Amniotic stem cell (primary cell): ENCODE data around the gene MCTP1.

ENCODE experiments used
- DNase-seq: peaks from one replicate; lab custom pipeline; 2025; lab: John Stamatoyannopoulos, UW

Gene MCTP1

DNA sequence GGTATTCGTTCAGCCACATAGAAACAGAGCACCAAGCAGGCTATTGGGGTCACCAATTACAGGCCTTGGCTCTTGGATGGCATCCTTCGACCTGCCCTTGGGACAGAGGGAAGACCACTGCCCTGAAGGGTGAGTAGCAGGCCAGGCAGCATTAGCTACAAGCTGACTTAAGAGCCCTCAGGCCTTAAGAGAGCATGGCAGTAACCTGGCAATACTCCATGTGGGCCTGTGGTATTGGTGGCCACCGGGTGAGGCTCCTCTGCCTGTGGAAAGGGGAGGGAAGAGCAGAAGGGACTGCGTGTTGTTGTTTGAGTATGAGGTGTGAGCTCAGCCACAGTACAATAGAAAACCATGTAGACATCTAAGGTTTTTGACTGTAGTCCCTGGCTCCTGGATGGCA is 170.6 kb downstream of the MCTP1 start:
- DNase-seq: no peak

DNA sequence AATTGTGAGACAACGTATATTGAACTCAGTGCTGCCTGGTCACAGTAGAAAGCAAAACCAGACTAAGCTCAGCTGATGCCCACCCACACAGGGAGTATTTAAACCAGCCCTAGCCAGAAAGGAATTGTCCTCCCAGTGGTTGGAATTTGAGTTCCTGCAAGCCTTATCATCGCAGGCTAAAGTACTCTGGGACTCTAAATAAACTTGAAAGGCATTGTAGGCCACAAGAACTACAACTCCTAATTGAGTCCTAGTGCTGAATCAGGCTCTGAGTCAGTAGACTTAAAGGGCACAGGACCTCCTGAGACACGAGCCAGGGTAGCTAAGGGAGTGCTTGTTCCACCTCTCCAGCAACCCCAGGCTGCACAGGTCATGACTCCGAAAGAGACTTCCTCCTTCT is 171.4 kb downstream of the MCTP1 start:
- peak; percentile 27 for DNase-seq

DNA sequence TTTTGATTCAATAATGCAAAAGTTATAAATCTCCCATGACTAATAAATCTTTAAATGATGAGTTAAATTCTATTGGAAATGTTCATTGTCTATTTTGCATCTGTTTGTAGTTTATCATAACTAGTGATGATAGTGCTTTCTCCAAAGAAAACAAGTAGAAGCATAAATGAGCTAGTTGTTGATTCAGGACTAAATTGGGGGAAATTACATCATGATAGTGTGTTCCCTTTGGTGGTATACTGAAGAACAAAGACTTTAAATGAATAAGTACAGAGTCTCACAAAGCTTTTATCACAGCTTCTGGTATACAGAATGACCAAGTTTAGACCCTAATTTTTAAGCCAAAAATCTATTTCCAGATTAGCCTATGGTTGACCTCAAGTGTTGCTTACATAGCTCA is 173.8 kb downstream of the MCTP1 start:
- no peak for DNase-seq

DNA sequence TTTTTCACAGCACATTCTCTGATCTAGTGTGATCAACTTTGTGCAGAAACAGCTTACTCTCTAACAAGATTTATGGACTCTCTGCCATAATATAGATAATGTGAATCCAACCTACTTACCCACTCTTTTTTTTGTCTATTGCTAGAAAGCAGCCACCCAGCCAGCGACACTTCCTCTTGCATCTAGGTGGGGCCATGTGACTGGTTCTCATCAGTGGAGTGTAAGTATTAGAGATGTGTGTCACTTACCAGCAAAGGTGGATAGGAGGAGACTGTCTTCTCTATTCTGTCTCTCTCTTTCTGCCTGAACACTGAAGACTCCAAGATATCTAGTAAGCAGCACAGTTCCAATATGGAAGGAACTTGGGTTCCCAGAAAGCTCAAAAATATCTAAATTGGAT is 174.8 kb downstream of the MCTP1 start:
- DNase-seq: no peak

DNA sequence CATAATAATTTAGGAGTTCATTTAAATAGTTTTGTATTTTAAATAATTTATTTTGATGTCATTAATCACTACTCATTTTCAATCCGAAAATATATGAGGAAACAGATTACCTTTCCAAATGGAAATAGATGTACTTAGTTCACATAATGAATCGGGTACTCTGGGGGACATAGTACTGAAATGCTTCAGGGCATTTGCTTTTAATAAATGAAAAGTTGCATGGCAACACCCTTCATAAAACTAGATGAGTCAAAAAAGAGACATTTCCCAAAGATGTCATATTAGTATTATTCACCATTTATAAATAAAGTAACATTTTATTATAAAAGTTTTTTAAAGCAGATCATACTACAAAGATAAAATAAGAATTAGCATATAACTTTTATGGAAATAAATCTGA is 177.8 kb downstream of the MCTP1 start:
- no peak for DNase-seq

DNA sequence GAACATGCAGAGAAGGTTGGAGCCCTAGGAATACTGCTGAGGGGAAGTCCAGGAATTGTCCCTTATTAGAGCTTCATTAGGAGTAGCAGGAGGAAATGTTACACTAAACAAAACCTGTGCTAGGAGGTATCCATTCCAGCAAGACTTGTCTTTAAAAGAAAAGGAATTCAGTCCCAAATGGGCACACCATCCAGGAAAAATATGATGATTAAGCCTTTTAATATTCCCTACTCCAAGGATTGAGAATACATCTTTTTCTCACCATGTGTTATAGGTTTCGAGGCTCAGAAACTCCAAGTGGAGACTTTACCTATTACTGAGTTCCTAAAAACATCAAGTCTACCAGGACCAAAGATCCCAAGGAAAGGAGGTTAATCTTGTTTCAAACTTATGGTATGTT is 179.3 kb downstream of the MCTP1 start:
- no peak for DNase-seq

DNA sequence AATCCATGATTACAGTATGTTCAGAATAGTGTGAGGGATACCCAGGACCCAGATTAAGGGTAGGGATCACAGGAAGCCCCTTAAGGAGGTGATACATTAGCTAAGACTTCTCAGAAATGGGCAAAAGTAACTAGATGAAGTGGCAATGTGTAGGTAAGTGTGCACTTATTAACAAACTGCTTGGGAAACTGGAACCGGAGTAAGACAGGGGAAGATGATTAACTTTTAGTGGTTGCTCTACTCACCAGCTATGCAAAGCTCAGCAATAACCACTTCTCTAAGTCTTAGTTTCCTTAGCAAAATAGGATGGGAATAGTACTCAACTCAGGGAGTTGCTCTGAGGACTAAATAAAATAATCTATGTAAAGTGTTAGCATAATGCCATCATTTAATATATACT is 182.2 kb downstream of the MCTP1 start:
- no peak for DNase-seq

DNA sequence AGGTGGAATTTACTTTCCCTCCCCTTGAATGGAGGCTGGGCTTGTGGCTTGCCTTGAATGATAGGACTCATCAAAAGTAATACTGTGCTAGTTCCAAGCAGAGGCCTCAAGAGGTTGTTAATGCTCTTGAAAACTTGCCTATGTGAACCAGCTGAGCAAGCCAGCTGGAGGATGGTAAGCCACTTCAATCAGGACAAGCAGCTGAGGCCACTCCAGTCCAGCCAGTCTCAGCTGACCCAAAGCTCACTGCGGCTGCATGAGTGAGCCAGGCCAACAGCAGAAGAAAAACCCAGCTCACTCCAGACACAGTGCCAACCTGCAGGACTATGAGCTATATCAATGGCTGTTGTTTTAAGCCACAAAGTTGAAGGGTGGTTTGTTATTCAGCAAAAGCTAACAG is 182.8 kb downstream of the MCTP1 start:
- DNase-seq: no peak

DNA sequence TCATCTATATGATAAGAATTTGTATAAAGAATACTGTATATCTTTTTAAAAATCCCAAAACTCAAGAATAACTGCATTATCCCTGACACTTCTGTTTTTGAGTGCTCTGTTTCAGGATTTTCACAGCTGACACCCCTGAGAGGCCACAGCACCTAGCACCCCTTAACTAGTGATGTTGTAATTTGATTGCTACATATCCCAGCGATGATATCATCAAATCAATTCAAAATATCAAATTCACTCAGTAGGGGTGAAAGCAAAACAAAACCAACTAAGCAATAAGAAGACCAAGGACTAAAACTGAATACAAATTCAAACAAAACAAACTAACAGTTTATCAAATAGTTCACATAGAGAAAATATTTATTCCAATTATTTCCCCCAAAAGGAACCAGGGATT is 184.3 kb downstream of the MCTP1 start:
- DNase-seq: no peak

DNA sequence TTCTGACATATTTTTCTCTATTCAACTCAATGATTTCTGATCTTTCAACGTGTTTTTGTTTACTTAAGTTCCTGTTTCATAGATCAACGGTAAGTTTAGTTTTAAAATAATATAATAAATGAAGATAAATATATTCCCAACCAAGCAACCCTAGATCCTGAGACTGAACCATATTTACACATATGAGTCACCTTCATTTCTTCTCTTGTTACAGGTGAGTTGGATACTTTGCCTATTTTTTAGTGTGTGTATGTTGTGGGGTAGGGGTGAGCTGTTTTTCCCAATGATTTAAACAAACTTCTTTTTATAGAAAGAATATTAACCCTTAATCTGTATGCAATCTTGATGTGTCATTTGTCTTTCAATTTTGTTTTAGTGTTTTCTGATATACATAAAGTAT is 186.9 kb downstream of the MCTP1 start:
- DNase-seq: no peak

DNA sequence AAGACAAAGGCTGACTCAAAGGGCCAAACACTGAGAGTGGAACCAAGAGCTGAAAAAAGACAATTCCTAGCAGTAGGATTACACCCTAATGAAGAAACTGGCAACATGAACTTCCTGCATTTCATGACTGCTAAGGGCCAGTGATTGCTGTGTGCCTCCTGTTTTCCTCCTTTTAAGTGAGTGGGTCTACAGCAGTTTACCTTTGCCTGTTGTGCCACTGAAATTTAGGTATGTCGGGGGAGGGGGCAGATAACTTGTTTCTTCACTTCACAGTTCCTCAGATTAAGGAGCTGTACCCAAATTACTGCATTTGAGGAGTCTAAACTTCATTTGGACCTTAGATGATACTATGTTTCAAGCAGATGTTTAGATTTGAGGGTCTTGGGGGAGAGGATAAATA is 191.7 kb downstream of the MCTP1 start:
- no peak for DNase-seq

DNA sequence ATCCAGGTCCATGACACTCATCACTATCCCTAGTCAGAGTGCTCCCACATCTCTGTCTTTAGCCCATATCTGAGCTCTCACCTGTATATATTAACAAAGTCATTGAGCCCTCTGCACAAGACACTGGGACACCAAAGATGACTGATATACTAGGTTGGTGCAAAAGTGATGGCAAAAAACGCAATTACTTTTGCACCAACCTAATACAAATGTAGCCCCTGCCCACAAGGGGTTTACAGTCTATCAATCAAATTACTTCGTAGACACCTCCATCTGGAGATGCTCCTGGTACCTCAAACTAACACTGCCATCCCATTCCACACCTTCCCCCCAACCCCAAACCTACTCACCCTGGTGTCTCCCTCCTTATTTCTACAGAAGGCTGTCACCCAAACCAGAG is 194.1 kb downstream of the MCTP1 start:
- DNase-seq: no peak

DNA sequence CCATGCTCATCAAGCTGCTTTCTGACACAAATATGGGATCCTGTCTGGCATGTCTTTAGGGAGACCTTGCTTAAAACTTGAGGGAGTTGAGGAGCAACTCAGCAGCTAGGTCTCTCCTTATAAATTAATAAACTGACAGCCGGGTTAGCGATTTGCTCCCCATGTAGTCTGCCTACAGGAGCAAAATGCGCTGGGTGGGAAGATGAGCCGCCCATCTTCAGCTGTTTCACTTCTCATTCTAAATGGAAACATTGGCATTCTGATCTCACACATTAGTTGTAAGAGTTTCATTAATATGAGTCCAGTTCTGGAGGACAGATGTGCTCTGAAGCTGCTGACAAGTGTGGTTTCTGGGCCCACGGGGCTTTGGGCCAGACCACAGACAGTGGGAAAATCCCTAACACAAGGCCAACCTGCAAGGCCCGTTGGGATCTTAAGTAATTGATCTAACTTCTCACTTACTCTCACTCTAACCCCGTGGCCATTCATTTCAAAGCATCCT is 197.0 kb downstream of the MCTP1 start:
- DNase-seq: no peak

DNA sequence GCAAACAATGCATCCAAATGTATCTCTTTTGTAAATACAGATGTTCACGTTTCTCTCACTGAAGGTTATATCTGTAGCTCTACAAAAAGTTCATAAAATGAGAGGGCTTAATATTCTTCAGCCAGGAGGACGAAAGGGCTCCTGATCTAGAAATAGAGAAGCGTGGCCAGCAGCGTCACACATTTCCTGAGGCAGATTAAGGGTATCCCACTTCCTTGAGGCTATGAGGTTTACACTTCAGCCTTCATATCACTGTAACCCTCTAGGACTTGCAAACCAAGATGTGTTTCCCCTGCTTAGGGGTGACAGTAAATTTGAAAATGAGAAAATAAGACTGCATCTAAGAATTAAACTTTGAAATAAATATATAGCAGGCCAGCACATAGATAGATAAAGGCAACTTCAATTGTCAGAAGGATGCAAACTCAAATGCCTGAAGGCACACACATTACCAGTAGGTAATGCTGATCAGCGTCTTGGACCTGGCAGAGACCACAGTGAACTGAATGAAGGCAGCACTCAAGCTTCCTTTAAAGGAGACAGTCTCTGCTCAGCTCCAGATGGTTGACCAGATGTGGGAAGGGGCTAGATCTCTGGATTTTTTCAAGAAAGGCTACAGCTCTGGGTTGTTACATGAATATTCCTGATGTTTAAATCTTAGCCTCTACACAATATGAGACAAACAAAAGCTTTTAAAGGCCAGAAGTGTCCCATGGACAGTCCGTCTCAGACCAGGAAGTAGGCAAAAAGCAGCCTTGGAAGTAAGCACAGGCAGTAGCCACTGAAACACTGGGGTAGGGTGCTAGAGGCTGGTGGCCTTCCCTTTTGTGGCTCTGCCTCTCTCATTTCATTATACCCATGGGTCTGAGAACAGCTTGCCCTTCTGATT is 197.7 kb downstream of the MCTP1 start:
- DNase-seq: no peak

DNA sequence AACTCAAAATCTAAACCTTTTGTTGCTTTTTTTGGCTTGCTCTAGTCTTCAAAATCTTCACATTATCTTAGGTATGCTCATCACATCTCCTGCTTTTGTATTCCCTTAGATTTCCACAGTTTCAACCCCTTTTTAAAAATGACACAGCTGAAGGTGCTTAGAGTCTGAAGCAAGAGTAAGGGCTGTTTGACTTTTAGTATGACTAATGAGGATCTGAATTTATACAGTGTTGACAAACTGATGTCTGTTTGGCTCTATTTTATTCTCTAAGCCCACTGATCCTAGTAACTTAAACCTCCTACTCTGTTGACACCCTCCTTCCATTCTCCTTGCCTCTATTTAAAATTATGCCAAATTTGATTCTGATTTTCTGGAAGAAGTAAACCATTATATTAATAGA is 200.1 kb downstream of the MCTP1 start:
- DNase-seq: no peak

DNA sequence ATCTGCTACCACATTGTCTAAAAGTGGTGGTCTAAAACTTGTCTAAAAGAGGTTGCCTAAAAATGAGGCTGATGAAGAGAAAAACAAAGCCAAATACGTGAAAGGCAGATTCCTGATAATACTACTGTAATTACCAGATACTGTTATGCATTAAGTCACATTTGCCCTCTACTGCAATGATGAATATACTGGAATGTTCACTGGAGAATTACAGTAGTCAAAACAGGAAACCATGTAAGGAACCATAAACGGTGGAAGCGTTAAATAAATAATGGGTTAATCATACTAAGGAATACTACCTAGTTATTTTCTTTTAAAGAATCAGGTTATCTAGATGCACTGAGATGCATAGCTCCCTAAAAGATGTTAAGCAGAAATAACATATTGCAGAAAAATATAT is 201.3 kb downstream of the MCTP1 start:
- DNase-seq: no peak

DNA sequence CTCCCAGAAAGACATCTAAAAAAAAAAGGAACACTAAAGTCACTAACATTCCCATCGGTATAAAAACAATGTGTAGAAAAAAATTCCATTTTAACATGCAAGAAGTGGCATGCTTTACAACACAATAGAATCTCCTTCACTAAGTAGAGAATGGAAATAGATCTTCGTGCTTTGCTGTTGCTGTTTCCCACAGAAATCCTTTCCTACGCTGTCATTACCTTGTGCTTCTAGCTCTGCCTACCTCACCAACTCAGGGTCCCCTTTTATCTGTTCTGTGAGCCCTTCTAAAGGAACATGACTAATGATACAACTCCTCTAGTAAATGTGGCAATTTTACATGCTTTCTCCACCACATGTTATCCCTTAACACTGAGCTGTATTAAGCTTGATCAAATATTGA is 202.9 kb downstream of the MCTP1 start:
- DNase-seq: no peak

DNA sequence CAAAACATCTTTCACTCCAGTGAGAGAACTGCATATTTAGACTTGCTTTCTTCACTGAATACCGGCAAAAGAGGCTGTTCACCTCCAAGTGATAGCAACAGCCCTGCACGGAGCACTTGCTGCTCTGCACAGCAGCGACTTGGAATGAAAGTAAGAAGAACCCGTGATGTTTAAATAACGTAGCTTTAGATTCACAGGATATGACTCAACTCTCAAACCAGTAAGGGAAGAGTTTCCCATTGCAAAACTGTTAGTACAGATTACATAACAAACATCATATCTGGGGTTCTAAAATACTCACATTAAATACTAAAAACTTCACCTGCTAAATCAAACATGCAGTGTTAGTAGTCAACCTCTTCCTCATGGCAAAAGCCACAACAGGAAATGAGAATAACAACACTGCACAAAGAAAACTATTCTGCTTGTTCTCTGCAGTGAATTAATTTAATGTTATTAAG is 203.4 kb downstream of the MCTP1 start:
- DNase-seq: peak; percentile 22

DNA sequence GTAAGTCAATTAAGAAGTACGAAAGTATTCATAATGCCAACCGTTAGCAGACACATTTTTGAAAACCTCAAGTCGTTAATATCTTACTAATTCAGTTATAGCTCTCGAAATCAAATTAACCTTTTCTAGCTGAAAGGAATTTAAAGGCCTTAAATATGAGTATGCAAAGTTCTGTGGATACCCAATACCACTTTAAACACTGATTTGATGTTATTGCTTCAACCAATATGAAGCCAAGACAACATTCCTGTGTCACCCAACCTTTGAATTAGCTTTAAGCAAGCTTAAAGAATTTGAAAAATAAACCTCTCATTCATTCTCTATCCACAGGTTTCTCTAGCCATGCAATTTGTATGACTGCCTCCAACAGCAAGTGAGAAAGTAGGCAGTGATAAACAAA is 204.5 kb downstream of the MCTP1 start:
- DNase-seq: no peak

DNA sequence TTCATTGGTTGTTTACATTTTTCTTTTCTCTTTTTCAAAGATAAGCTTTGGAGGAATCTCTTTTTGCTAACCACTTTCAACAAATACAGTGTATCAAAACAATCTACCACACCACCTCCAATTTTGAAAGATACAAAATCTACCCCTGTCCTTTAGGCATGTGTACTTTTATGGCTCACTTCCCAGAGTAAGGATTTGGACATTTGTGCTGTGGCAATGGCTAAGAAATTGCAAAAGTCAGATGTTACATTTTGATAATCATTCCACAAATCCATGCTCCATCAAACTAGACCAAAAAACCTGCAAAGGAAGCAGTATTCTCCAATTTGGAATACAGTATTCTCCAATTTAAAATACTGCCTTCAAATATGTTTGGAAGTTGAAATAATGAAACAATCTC is 204.9 kb downstream of the MCTP1 start:
- DNase-seq: no peak

DNA sequence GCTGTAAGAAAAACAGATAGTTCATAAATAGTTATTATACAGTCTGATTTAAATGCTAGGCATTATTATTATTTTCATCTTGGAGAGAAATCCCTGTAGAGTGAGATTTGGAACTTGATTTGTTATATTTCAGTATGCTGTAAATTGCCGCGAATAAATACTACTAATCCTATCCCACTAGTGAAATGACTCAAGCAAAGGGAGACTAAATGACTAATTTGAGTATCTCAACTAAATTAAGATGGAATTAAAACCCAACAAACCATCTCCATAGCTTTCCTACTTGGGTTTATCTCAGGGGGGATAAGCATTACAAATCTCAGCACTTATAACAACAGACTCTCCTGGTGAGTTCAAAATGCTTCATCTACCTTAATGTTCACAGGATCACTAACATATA is 206.0 kb downstream of the MCTP1 start:
- DNase-seq: no peak

DNA sequence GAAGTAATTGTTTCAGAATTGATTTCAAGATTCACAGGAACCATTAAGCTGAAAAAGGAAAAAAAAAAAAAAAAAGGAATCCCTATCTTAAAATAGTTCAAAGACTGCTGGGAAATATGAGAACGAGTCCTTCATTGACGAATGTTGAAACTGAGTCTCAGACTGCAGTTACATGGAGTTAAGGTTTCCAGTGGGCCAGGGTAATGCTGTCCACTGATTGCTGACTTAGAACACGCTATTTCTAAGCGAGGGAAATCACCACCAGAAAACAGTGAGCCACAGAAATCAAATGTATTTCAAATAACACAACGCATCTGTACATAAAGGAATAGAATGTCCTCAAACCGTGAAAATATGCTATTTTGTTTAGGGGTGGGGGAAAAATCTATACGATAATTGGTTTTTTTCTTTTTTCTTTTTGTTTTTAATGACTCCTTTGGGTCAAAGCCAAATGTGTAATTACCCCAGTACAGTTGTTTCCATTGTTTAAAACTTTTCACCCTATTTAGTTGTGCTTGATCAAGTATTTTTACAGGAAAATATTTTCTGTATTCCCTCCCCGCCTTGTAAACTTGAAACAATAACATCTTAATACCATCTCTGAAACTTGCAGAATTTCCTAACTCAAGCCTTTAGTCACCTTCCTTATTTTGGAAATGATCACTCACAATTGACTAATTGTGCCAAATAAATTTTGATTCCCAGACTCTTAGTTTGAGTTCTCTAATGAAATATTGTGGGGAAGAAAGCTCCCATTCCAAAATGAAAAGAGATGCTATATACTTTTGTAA is 208.3 kb downstream of the MCTP1 start:
- no peak for DNase-seq

DNA sequence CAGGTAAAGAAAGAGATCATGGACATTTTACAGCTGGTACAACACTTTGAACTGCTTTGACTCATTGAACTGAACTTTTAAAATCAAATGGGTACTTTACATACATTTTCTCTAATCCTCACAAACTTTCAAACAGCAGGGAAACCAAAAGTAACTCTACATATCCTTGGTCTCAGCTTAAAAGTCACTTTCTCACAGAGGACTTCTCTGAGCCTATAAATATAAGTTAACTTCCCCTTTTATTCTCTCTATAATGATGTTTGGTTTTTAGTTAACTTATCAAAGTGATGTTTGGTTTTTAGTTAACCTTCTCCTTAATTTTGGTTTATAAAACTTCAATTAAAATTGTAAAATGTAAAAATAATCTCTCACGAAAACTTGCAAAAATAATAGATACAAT is 209.8 kb downstream of the MCTP1 start:
- DNase-seq: no peak
